Astrocyte of the cerebellum (primary cell): ENCODE data around the gene LNPEP.

ENCODE experiments used
- DNase-seq: peaks from one replicate; pipeline ENCODE4 v3.0.0-alpha.2; 2011; ENCODE audit warnings: low read depth
- H3K4me3 ChIP-seq: 2 replicates; pipeline ENCODE4 v1.5.1; 2011; ENCODE audit warnings: mild to moderate bottlenecking, low read depth, low read length, moderate library complexity
- in situ Hi-C: cut with HindIII; loops from 2 replicates; pipeline ENCODE4 v1.10.0; 2017; ENCODE audit warnings: low sequenced_read_pairs
- TF ChIP-seq, protein P1 (sequence below): IDR thresholded peaks from 2 replicates; pipeline ENCODE4 v1.5.1; 2012; ENCODE audit warnings: low read length, low read depth, moderate library complexity, mild to moderate bottlenecking; ENCODE audit errors: missing control alignments

Gene LNPEP

DNA sequence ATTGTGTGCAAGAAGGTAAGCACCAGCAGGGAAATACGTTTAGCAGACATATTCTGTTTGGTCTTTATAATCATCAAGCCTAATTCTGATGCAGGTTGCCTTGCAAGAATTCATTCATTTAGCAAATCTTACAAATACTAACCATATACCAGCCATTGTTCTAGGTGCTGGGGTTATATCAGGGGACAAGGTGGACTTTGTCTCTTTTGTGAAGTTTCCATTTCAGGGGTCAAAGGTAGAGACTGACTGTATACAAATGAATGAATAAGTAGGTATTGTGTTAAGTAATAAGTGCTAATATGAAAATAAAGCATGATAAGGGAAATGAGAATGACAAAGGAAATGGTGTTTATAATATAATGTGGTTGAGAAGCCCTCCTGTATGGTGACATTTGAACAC lies 64.0 kb downstream of the LNPEP start:
- TF ChIP-seq, protein P1, sequence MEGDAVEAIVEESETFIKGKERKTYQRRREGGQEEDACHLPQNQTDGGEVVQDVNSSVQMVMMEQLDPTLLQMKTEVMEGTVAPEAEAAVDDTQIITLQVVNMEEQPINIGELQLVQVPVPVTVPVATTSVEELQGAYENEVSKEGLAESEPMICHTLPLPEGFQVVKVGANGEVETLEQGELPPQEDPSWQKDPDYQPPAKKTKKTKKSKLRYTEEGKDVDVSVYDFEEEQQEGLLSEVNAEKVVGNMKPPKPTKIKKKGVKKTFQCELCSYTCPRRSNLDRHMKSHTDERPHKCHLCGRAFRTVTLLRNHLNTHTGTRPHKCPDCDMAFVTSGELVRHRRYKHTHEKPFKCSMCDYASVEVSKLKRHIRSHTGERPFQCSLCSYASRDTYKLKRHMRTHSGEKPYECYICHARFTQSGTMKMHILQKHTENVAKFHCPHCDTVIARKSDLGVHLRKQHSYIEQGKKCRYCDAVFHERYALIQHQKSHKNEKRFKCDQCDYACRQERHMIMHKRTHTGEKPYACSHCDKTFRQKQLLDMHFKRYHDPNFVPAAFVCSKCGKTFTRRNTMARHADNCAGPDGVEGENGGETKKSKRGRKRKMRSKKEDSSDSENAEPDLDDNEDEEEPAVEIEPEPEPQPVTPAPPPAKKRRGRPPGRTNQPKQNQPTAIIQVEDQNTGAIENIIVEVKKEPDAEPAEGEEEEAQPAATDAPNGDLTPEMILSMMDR = no peak
- no peak overlapping the region for H3K4me3 ChIP-seq
- DNase-seq = no peak
- in situ Hi-C loops = no loop called here

DNA sequence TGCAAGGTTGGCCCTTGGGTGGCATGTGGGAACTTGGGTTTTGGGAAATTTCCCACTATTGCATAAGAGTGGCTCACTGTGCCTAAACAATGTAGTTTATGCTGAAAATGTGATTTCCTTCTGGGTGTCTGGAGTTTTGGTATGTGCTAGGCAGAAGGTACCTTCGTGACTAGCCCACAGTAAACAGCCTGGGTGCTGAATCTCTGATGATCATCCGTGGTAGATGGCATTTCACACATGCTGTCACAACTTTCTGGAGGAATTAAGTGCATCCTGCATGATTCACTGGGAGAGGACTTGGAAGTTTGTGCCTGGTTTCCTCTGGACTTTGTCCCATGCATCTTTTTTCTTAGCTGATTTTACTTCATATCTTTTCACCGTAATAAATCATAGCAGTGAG lies 64.5 kb downstream of the LNPEP start:
- no peak overlapping the region for H3K4me3 ChIP-seq
- in situ Hi-C loops = no loop called here
- TF ChIP-seq, protein P1 = no peak
- no peak for DNase-seq

DNA sequence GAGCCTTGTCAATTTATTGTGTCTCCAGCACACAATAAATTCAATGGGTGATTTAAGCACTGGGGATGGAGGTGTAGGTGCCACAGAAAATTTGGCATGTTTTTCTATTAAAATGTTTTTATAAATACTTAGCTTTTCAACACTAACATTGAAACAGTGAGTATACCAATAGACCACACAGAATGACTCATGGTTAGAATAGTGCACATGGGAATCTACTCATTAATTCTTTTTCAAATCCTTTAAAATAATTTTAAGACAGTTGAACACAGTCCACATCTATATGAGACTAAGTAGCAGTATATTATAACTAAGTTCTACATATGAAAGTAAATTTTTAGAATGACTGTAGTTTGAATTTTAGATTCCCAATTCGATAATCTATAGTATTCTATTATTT lies 67.1 kb downstream of the LNPEP start:
- in situ Hi-C loops = no loop called here
- H3K4me3 ChIP-seq = no peak overlapping the region
- TF ChIP-seq, protein P1 = no peak
- no peak for DNase-seq

DNA sequence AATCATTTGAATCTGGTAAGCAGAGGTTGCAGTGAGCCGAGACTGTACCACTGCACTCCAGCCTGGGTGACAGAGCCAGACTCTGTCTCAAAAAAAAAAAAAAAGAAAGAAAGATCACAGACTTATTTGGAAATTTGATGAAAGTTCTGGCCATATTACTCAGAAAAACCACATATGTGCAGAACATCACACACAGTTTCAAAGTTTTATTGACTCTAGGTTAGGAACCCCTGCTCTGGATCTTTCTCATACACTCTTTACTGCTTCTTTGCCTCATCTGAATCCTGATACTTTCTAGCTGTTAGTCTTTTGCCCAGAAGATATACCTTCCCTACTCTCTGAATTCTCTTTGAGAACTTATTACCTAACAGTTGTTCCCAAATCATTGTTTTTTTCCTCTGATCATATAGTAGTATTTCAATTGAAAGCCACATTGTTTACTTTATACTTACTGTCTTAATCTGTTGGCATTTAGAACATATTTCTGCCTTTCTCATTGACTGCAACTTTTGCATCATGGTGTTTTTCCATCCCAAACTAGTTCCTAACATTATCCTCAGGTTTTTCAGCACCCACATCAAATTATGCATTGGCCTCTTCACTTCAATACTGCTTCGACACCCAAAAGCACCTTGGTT lies 68.7 kb downstream of the LNPEP start:
- no peak overlapping the region for H3K4me3 ChIP-seq
- TF ChIP-seq, protein P1 = no peak
- no peak for DNase-seq
- in situ Hi-C loops = no loop called here

DNA sequence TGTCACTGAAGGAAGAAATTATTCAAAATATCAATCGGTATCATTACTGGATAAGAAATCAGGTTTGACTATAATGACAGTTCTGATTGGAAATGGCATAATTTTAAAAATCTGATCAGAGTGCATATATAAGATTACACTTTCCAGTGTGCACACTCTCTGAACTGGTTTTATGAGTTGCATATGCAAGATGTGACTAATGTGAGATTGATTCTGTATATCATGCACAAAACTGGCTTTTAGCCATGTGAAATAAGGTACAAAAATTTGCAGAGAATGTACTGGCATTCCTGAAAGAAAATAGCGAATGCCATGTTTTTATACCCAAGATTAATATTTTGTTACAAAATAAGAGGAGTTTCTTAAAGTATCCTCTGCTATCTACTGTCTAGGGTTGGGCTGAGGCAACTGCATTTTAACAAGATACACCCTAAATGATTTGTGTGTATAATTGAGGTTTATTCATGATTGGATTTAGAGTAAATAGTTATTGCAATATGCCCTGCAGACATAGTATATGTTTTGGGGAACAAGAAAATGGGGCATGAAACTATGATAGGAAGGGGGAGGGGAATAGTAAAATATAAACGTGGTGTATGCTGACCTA lies 70.7 kb downstream of the LNPEP start:
- no peak for DNase-seq
- TF ChIP-seq, protein P1 = no peak
- no peak overlapping the region for H3K4me3 ChIP-seq
- in situ Hi-C loops = no loop called here

DNA sequence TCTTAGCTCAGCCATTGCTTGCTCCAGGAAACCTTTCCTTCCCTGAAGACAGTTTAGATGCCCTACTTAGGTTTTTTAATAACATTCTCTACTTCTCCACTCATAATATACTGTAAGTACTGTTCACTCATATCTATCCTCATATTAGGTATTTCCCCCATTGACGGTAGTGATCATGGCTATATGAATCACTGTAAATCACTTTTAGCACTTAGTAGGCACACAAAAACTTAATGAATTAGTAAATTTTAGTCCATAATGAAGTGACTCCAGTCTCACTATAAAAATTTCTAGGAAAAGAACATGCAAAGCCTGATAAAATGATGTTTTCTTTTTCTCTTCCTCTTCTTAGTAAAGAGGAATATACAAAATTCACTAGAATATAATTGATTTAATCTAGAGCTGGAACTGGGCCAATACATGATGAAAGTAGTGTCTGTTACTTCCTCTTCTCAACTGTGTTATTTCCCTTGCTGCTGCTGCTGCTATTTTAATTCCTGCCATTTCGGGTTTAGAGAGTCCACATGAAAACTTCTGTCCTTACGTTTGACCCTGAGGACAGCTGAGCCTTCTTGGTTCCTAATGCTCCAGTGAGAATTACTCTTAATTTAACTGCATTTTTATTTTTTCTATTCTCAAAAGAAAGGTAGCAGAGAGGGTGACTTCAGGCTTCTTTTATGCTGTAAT lies 73.5 kb downstream of the LNPEP start:
- in situ Hi-C loops = no loop called here
- H3K4me3 ChIP-seq = no peak overlapping the region
- TF ChIP-seq, protein P1 = no peak
- DNase-seq = no peak
